B cell (primary cell): Measurements from ENCODE around the gene TTC22. TPM values are rescaled to one million over a fixed set of nuclear protein-coding genes. Genes with fewer than 3 reads are reported as not detected.

Experiments
- ATAC-seq: fragments of 200-7000 bp; cut with Tn5 transposase; one replicate; pipeline ENCODE4 v1.10.0; 2021; ENCODE audit warnings: low read depth, mild to moderate bottlenecking, moderate number of reproducible peaks, moderate library complexity
- CTCF ChIA-PET: fragments of 350-600 bp; sonication (Branson Sonifier 250); formaldehyde crosslinking; loops from one replicate; lab custom pipeline; 2021; ENCODE audit warnings: antibody characterized with exemption, inconsistent platforms; lab: Charles Lee
- POLR2A ChIA-PET: fragments of 350-600 bp; sonication (Branson Sonifier 250); formaldehyde crosslinking; loops from one replicate; lab custom pipeline; 2021; ENCODE audit warnings: antibody characterized with exemption; lab: Charles Lee
- DNase-seq: peaks from one replicate; pipeline ENCODE4 v3.0.0; 2013
- H2AFZ ChIP-seq: 2 replicates; pipeline ENCODE4 v1.6.1; 2012; ENCODE audit warnings: mild to moderate bottlenecking, low read depth, low read length; ENCODE audit not compliant: insufficient read depth, poor library complexity, severe bottlenecking
- H3K27ac ChIP-seq, 2 donors: 1 replicate in 1 of 2; 2 replicates in 1 of 2; pipeline ENCODE4 v1.5.1; 2012 to 2013; ENCODE audit warnings: low read length in 2 of 2, mild to moderate bottlenecking in 2 of 2, moderate library complexity in 1 of 2
- H3K27me3 ChIP-seq, 4 experiments: fragments of 200-600 bp in 1 of 4; sonication (generic) in 1 of 4; replicated peaks in 1 of 4; 1 replicate in 2 of 4; 2 replicates in 2 of 4; pipeline versions ENCODE4 v1.6.1 to v1.7.0; 2013 to 2016; ENCODE audit warnings: low read length in 3 of 4, mild to moderate bottlenecking in 2 of 4, mixed read lengths in 1 of 4, moderate library complexity in 1 of 4; ENCODE audit not compliant: insufficient read depth in 4 of 4, control insufficient read depth in 3 of 4; ENCODE audit errors: control extremely low read depth in 1 of 4
- H3K36me3 ChIP-seq, 2 experiments: replicated peaks in 1 of 2; 1 replicate in 1 of 2; 2 replicates in 1 of 2; pipeline versions ENCODE4 v1.6.1 to v1.7.1; 2013; ENCODE audit warnings: low read length in 1 of 2; ENCODE audit not compliant: insufficient read depth in 2 of 2, control insufficient read depth in 1 of 2; ENCODE audit errors: control extremely low read depth in 1 of 2, extremely low read depth in 1 of 2
- H3K4me1 ChIP-seq, 2 donors: fragments of 200-600 bp in 1 of 2; sonication (generic) in 1 of 2; 1 replicate in 1 of 2; 2 replicates in 1 of 2; pipeline versions ENCODE4 v1.5.1 to v1.6.1; 2013 to 2017; ENCODE audit warnings: low read length in 2 of 2; ENCODE audit not compliant: control insufficient read depth in 2 of 2, insufficient read depth in 2 of 2
- H3K4me2 ChIP-seq: replicated peaks from 2 replicates; pipeline ENCODE3; 2012; ENCODE audit warnings: mild to moderate bottlenecking, low read depth, low read length; ENCODE audit not compliant: poor library complexity, severe bottlenecking
- H3K4me3 ChIP-seq, 5 experiments: fragments of 200-600 bp in 1 of 5; sonication (generic) in 1 of 5; 1 replicate in 3 of 5; 2 replicates in 2 of 5; pipeline versions ENCODE4 v1.5.1 to v1.7.0; 2011 to 2016; ENCODE audit warnings: low read length in 4 of 5, mild to moderate bottlenecking in 4 of 5, low read depth in 2 of 5, control low read depth in 1 of 5, moderate library complexity in 1 of 5; ENCODE audit not compliant: insufficient read depth in 1 of 5; ENCODE audit errors: control extremely low read depth in 1 of 5, extremely low read depth in 1 of 5
- H3K79me2 ChIP-seq: fragments of 200-600 bp; sonication (generic); one replicate; pipeline ENCODE4 v1.6.0; 2016; ENCODE audit warnings: low read length; ENCODE audit not compliant: control insufficient read depth, insufficient read depth
- H3K9ac ChIP-seq: fragments of 200-600 bp; sonication (generic); 2 replicates; pipeline ENCODE4 v1.6.1; 2017; ENCODE audit warnings: mild to moderate bottlenecking, low read length, moderate library complexity
- H3K9me3 ChIP-seq, 3 donors: one replicate each; pipeline versions ENCODE4 v1.6.1 to v1.7.1; 2013; ENCODE audit warnings: low read length in 2 of 3; ENCODE audit not compliant: control insufficient read depth in 2 of 3, insufficient read depth in 1 of 3; ENCODE audit errors: control extremely low read depth in 1 of 3
- H4K20me1 ChIP-seq: 2 replicates; pipeline ENCODE4 v1.6.0; 2012; ENCODE audit warnings: mild to moderate bottlenecking, low read length; ENCODE audit not compliant: insufficient read depth, control insufficient read depth, poor library complexity, severe bottlenecking
- H3K27ac Mint-ChIP-seq: one replicate; pipeline ENCODE4 v1.8.0; 2021; ENCODE audit warnings: mixed read lengths
- H3K27me3 Mint-ChIP-seq: one replicate; pipeline ENCODE4 v1.8.0; 2021; ENCODE audit warnings: mixed read lengths
- H3K4me1 Mint-ChIP-seq: one replicate; pipeline ENCODE4 v1.8.0; 2021; ENCODE audit warnings: mixed read lengths
- H3K4me3 Mint-ChIP-seq: one replicate; pipeline ENCODE4 v1.8.0; 2021; ENCODE audit warnings: mixed read lengths
- H3K9me3 Mint-ChIP-seq: one replicate; pipeline ENCODE4 v1.8.0; 2022; ENCODE audit warnings: mixed read lengths; ENCODE audit not compliant: insufficient read depth
- EZH2 ChIP-seq: IDR thresholded peaks from 2 replicates; pipeline ENCODE4 v1.6.1; 2012; ENCODE audit warnings: borderline replicate concordance, low read depth, mild to moderate bottlenecking, moderate library complexity, low read length; ENCODE audit not compliant: insufficient read depth, poor library complexity, severe bottlenecking
- WGBS: methylation state at CpG from one replicate; pipeline ENCODE4 v1.1.5; 2013; ENCODE audit warnings: missing lambda C conversion rate; ENCODE audit not compliant: insufficient coverage; 5-methylcytosine and 5-hydroxymethylcytosine counted together
- intact Hi-C: fragments of 100-400 bp; cut with micrococcal nuclease; formaldehyde crosslinking; loops from one replicate; pipeline ENCODE4 v1.10.0; 2022
- polyA plus RNA-seq: library from polyadenylated mRNA; depleted of rRNA; stranded (reverse); fragments of >200 nt; gene quantifications from 2 replicates; pipeline ENCODE4 v1.2.3, GENCODE V29; 2012
- total RNA-seq, 2 donors: library from RNA; stranded (reverse); fragments of 120-200 nt in 1 of 2; gene quantifications; 1 replicate in 1 of 2; 2 replicates in 1 of 2; pipeline versions ENCODE4 v1.2.3 to v1.2.4, GENCODE V29; 2013 to 2022
- TF ChIP-seq, protein P1 (sequence below): fragments of 200-600 bp; IDR thresholded peaks from one replicate; pipeline ENCODE4 v1.8.0; 2022; ENCODE audit warnings: antibody characterized with exemption, mild to moderate bottlenecking

The TTC22 gene
- total and polyA plus RNA-seq, 2 donors (not counting 1 experiment from before 2014, with no cell fraction given) = 7.8 to 10.9 TPM

DNA sequence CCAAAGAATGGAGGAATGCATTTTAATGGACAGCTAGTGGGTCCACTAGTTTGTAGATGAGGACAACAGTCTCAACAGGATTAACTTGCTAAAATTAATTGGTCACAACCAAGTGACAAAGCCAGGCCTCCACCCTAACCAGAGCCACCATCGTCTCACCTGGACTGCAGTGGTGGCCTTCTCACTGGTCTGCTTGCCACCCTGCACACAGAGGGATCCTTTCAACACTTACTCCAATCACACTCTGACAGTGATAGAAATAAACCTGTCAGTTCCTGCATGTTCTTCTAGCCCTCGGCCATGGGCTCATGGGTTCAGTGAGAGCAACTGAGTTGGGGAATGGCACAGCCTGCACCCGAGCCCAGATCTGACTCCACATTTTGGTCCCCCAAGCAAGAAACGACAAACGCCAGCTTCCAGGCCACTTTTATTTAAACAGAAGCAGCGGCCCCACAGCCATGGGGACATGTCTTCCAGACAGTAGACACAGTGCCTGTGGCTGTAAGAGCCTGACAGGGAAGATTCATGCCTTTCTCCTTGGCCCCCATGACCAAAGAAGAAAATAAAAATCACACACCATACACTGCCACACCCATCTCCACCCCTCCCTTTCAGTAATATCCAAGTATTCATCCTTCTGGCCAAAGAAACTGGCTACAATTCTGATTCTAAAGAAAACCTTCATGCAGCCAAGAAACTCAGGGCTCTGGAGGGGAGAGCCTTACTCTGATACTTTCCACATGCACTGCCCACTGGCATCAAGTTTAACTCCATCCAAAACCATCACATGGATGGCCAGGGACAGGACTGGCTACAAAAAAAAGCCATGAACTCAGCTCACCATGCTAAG, 48.3 kb upstream of the TTC22 start:
- no peaks in the 10 kb centered on the region for H3K9me3 ChIP-seq
- 98% methylated on average over 6 of the region's 6 CpGs for WGBS
- no peaks in the 10 kb centered on the region for H3K4me1 Mint-ChIP-seq
- ATAC-seq = no peak
- H3K4me2 ChIP-seq = no peak overlapping the region
- no peaks in the 10 kb centered on the region for H4K20me1 ChIP-seq
- CTCF ChIA-PET = no interaction called here
- H3K27me3 Mint-ChIP-seq = no peaks in the 10 kb centered on the region
- H3K36me3 ChIP-seq = no peaks in the 10 kb centered on the region
- no peaks in the 10 kb centered on the region for H3K4me1 ChIP-seq
- POLR2A ChIA-PET = no interaction called here
- no peak overlapping the region for H3K9ac ChIP-seq
- intact Hi-C loops = no loop called here
- no peaks in the 10 kb centered on the region for H3K27me3 ChIP-seq
- H3K4me3 Mint-ChIP-seq = no peak overlapping the region
- H3K4me3 ChIP-seq = no peak overlapping the region
- no peak overlapping the region for H2AFZ ChIP-seq
- no peak for TF ChIP-seq EZH2
- TF ChIP-seq, protein P1, sequence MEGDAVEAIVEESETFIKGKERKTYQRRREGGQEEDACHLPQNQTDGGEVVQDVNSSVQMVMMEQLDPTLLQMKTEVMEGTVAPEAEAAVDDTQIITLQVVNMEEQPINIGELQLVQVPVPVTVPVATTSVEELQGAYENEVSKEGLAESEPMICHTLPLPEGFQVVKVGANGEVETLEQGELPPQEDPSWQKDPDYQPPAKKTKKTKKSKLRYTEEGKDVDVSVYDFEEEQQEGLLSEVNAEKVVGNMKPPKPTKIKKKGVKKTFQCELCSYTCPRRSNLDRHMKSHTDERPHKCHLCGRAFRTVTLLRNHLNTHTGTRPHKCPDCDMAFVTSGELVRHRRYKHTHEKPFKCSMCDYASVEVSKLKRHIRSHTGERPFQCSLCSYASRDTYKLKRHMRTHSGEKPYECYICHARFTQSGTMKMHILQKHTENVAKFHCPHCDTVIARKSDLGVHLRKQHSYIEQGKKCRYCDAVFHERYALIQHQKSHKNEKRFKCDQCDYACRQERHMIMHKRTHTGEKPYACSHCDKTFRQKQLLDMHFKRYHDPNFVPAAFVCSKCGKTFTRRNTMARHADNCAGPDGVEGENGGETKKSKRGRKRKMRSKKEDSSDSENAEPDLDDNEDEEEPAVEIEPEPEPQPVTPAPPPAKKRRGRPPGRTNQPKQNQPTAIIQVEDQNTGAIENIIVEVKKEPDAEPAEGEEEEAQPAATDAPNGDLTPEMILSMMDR = no peak
- no peaks in the 10 kb centered on the region for H3K79me2 ChIP-seq
- DNase-seq = no peak
- no peak overlapping the region for H3K27ac Mint-ChIP-seq
- H3K9me3 Mint-ChIP-seq = peaks cover 3% of the 10 kb centered on the region
- no peak overlapping the region for H3K27ac ChIP-seq

DNA sequence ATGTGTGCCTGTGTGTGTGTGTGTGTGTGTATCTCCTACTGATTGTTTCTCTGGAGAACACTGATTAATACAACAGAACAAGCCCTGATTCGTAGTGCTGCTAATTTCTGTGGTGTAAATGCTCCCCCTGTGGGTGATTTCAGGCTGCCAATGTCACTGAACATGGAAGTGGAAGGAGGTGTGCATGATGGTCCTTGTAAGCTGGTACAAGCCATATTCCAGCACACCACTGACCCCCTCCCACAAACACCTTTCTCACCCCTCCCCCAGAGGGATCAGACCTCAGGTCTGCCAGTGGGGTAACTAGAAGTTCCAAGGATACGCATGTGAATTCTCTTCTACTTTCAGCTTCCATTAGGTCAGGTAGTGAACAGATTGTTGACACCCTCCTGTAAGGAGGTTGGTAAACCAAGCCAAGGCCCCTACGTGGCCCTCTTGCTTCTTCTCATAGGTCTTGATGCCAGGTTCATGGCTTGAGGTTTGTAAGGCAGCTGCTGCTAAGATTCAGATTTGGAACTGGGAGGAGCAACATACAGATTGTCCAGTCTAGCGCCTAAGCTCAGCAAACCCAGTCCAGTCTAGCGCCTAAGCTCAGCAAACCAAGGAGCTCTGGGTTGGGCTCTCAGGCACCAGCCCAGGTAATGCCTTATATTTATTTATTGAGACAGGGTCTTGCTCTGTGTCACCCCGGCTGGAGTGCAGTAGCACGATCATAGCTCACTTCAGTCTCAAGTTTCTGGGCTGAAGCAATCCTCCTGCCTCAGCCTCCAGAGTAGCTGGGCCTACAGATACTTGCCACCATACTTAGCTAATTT, 47.2 kb upstream of the TTC22 start:
- Histone ChIP-seq H3K27ac (no peak overlapping the region), H4K20me1 (no peaks in the 10 kb centered on the region), H3K36me3 (no peaks in the 10 kb centered on the region), H3K9me3 (no peaks in the 10 kb centered on the region), H3K79me2 (no peaks in the 10 kb centered on the region), H3K4me3 (no peak overlapping the region), H3K9ac (no peak overlapping the region), H2AFZ (no peak overlapping the region), H3K4me1 (no peaks in the 10 kb centered on the region), H3K4me2 (no peak overlapping the region), H3K27me3 (no peaks in the 10 kb centered on the region)
- ChIA-PET POLR2A (no interaction called here), CTCF (no interaction called here)
- no peaks in the 10 kb centered on the region for H3K4me1 Mint-ChIP-seq
- intact Hi-C loops = no loop called here
- ATAC-seq (no peak), DNase-seq (no peak)
- WGBS = 100% methylated on average over 4 of the region's 7 CpGs
- H3K27me3 Mint-ChIP-seq = no peaks in the 10 kb centered on the region
- TF ChIP-seq, protein P1 = no peak
- no peak for TF ChIP-seq EZH2
- no peak overlapping the region for H3K27ac Mint-ChIP-seq
- peaks cover 3% of the 10 kb centered on the region for H3K9me3 Mint-ChIP-seq
- no peak overlapping the region for H3K4me3 Mint-ChIP-seq
